H1 (cell line): ENCODE data around the gene NHS. TPM values are rescaled to one million over a fixed set of nuclear protein-coding genes. Genes with fewer than 3 reads are reported as not detected.

Experiments used
- CTCF ChIA-PET: fragments of 300-600 bp; sonication (Branson Sonifier 250); formaldehyde crosslinking; loops from one replicate; lab custom pipeline; 2021; ENCODE audit not compliant: partially characterized antibody; lab: Charles Lee
- POLR2A ChIA-PET: fragments of 300-600 bp; sonication (Branson Sonifier 250); formaldehyde crosslinking; loops from one replicate; lab custom pipeline; 2021; ENCODE audit warnings: inconsistent platforms; ENCODE audit not compliant: partially characterized antibody; lab: Charles Lee
- DNase-seq, 2 experiments: peaks; one replicate each; pipeline versions ENCODE4 v3.0.0 to v3.0.0-alpha.2; 2010 to 2022; ENCODE audit warnings: low spot score in 2 of 2, low read depth in 1 of 2, mixed read lengths in 1 of 2
- FAIRE-seq: peaks from 2 replicates; lab custom pipeline; 2011; peaks lifted over from hg19 to GRCh38; lab: Jason Lieb, UNC
- H2AFZ ChIP-seq: 2 replicates; pipeline ENCODE4 v1.8.1; 2012; ENCODE audit warnings: low read length, inconsistent platforms
- H2AK5ac ChIP-seq: 2 replicates; pipeline ENCODE4 v1.6.1; 2013; ENCODE audit warnings: low read depth, low read length
- H2BK120ac ChIP-seq: replicated peaks from 2 replicates; pipeline ENCODE3; 2013; ENCODE audit warnings: low read depth, low read length, inconsistent platforms
- H2BK12ac ChIP-seq: 2 replicates; pipeline ENCODE4 v1.6.1; 2013; ENCODE audit warnings: low read depth, low read length
- H2BK15ac ChIP-seq: 2 replicates; pipeline ENCODE4 v1.6.1; 2013; ENCODE audit warnings: low read length
- H2BK20ac ChIP-seq: 2 replicates; pipeline ENCODE4 v1.6.1; 2013; ENCODE audit warnings: low read length
- H2BK5ac ChIP-seq: 2 replicates; pipeline ENCODE4 v1.6.1; 2013; ENCODE audit warnings: low read depth, low read length
- H3K14ac ChIP-seq: 2 replicates; pipeline ENCODE4 v1.6.1; 2013; ENCODE audit warnings: inconsistent platforms; ENCODE audit not compliant: insufficient read length
- H3K18ac ChIP-seq: 2 replicates; pipeline ENCODE4 v1.6.1; 2013; ENCODE audit warnings: low read length; ENCODE audit errors: extremely low read depth
- H3K23ac ChIP-seq: 2 replicates; pipeline ENCODE4 v1.6.1; 2013; ENCODE audit warnings: inconsistent platforms; ENCODE audit not compliant: insufficient read length
- H3K23me2 ChIP-seq: 2 replicates; pipeline ENCODE4 v1.6.1; 2013; ENCODE audit warnings: low read depth, low read length
- H3K27ac ChIP-seq: 2 replicates; pipeline ENCODE4 v1.6.1; 2011; ENCODE audit warnings: low read depth, low read length, inconsistent platforms
- H3K27me3 ChIP-seq, 4 experiments: replicated peaks in 1 of 4; 1 replicate in 1 of 4; 2 replicates in 3 of 4; pipeline versions ENCODE4 v1.6.1 to v1.8.1; 2011 to 2013; ENCODE audit warnings: low read length in 3 of 4, mild to moderate bottlenecking in 3 of 4, inconsistent platforms in 2 of 4, mixed read lengths in 2 of 4, moderate library complexity in 1 of 4; ENCODE audit not compliant: control insufficient read depth in 3 of 4, insufficient read depth in 3 of 4; ENCODE audit errors: extremely low read depth in 1 of 4
- H3K36me3 ChIP-seq, 4 experiments: 2 replicates each; pipeline versions ENCODE4 v1.6.1 to v1.8.1; 2011 to 2013; ENCODE audit warnings: mild to moderate bottlenecking in 4 of 4, low read length in 3 of 4, moderate library complexity in 2 of 4, control low read depth in 1 of 4, inconsistent platforms in 1 of 4; ENCODE audit not compliant: insufficient read depth in 4 of 4, control insufficient read depth in 2 of 4
- H3K4ac ChIP-seq: replicated peaks from 2 replicates; pipeline ENCODE3; 2013; ENCODE audit warnings: low read length, low read depth, mixed read lengths, inconsistent platforms; ENCODE audit not compliant: insufficient read length
- H3K4me1 ChIP-seq, 4 experiments: replicated peaks in 1 of 4; 1 replicate in 1 of 4; 2 replicates in 3 of 4; pipeline versions ENCODE4 v1.6.1 to v1.8.1; 2011 to 2013; ENCODE audit warnings: low read length in 3 of 4, inconsistent platforms in 2 of 4, mixed read lengths in 1 of 4; ENCODE audit not compliant: insufficient read depth in 4 of 4, control insufficient read depth in 3 of 4
- H3K4me2 ChIP-seq, 2 experiments: 2 replicates each; pipeline versions ENCODE4 v1.6.1 to v1.8.1; 2011 to 2013; ENCODE audit warnings: low read depth in 2 of 2, low read length in 2 of 2, control low read depth in 1 of 2, inconsistent platforms in 1 of 2, mild to moderate bottlenecking in 1 of 2; ENCODE audit not compliant: insufficient read depth in 1 of 2
- H3K4me3 ChIP-seq, 4 experiments: fragments of 200-600, 300-600 bp in 1 of 4; sonication (generic), shearing (Covaris generic), sonication (Bioruptor Twin) in 1 of 4; 2 replicates each; pipeline versions ENCODE4 v1.5.1 to v1.8.1; 2011 to 2016; ENCODE audit warnings: low read length in 4 of 4, low read depth in 3 of 4, control low read depth in 2 of 4, inconsistent platforms in 2 of 4, mild to moderate bottlenecking in 2 of 4, mixed read lengths in 1 of 4, moderate library complexity in 1 of 4; ENCODE audit not compliant: insufficient read depth in 2 of 4; ENCODE audit errors: extremely low read depth in 1 of 4
- H3K56ac ChIP-seq: replicated peaks from 2 replicates; pipeline ENCODE3; 2013; ENCODE audit warnings: low read depth, mild to moderate bottlenecking, mixed read lengths, low read length, inconsistent platforms; ENCODE audit not compliant: insufficient read length
- H3K79me1 ChIP-seq: 2 replicates; pipeline ENCODE4 v1.6.1; 2013; ENCODE audit warnings: low read depth, low read length, control low read depth
- H3K79me2 ChIP-seq, 2 experiments: 2 replicates each; pipeline versions ENCODE4 v1.6.1 to v1.8.1; 2012 to 2013; ENCODE audit warnings: low read length in 2 of 2, mild to moderate bottlenecking in 2 of 2, inconsistent platforms in 1 of 2; ENCODE audit not compliant: insufficient read depth in 2 of 2, control insufficient read depth in 1 of 2
- H3K9ac ChIP-seq, 4 experiments: replicated peaks in 1 of 4; 1 replicate in 1 of 4; 2 replicates in 3 of 4; pipeline versions ENCODE4 v1.6.1 to v1.8.1; 2011 to 2013; ENCODE audit warnings: low read depth in 3 of 4, low read length in 3 of 4, control low read depth in 2 of 4, mild to moderate bottlenecking in 2 of 4, moderate library complexity in 2 of 4, inconsistent platforms in 1 of 4; ENCODE audit errors: extremely low read depth in 1 of 4
- H3K9me3 ChIP-seq, 2 experiments: 2 replicates each; pipeline versions ENCODE4 v1.6.1 to v1.8.1; 2012 to 2013; ENCODE audit warnings: mild to moderate bottlenecking in 2 of 2, moderate library complexity in 2 of 2, control low read depth in 1 of 2, inconsistent platforms in 1 of 2, low read depth in 1 of 2, low read length in 1 of 2, mixed read lengths in 1 of 2; ENCODE audit not compliant: insufficient read depth in 2 of 2
- H4K20me1 ChIP-seq, 2 experiments: replicated peaks in 1 of 2; 2 replicates each; pipeline versions ENCODE3 to v1.8.1; 2011 to 2013; ENCODE audit warnings: inconsistent platforms in 2 of 2, low read length in 2 of 2, mild to moderate bottlenecking in 1 of 2; ENCODE audit not compliant: insufficient read depth in 2 of 2, control insufficient read depth in 1 of 2
- H4K5ac ChIP-seq: 2 replicates; pipeline ENCODE4 v1.6.1; 2013; ENCODE audit warnings: low read length, low read depth, mixed read lengths, inconsistent platforms; ENCODE audit not compliant: insufficient read length
- H4K8ac ChIP-seq: 2 replicates; pipeline ENCODE4 v1.8.0; 2013; ENCODE audit warnings: mild to moderate bottlenecking, moderate library complexity, low read length, inconsistent platforms; ENCODE audit not compliant: insufficient read depth; ENCODE audit errors: extremely low read depth
- H4K91ac ChIP-seq: replicated peaks from 2 replicates; pipeline ENCODE3; 2013; ENCODE audit warnings: low read length, mixed read lengths, inconsistent platforms; ENCODE audit not compliant: insufficient read length
- ATF2 ChIP-seq: IDR thresholded peaks from 2 replicates; pipeline ENCODE4 v1.6.1; 2012; ENCODE audit warnings: low read length, inconsistent platforms
- BCL11A ChIP-seq, 2 experiments: IDR thresholded peaks; one replicate each; pipeline ENCODE4 v1.6.1; 2011; ENCODE audit warnings: low read depth in 2 of 2, low read length in 2 of 2, mild to moderate bottlenecking in 2 of 2
- EZH2 ChIP-seq: fragments of 200-600 bp; sonication (generic); IDR thresholded peaks from 2 replicates; pipeline ENCODE4 v1.7.1; 2012; ENCODE audit warnings: low read depth, mild to moderate bottlenecking, moderate library complexity, low read length, inconsistent platforms; ENCODE audit not compliant: severe bottlenecking
- FOSL1 ChIP-seq: IDR thresholded peaks from 2 replicates; pipeline ENCODE4 v1.6.1; 2011; ENCODE audit warnings: mild to moderate bottlenecking, low read depth, low read length, moderate library complexity; ENCODE audit not compliant: insufficient read depth
- GTF2F1 ChIP-seq: IDR thresholded peaks from 2 replicates; pipeline ENCODE4 v1.6.1; 2012; ENCODE audit warnings: low read depth, low read length, improper control_type of control experiment, borderline replicate concordance
- RFX5 ChIP-seq: IDR thresholded peaks from 2 replicates; pipeline ENCODE4 v1.6.1; 2011; ENCODE audit warnings: low read depth, low read length, improper control_type of control experiment, borderline replicate concordance
- RXRA ChIP-seq: IDR thresholded peaks from 2 replicates; pipeline ENCODE4 v1.6.1; 2011; ENCODE audit warnings: low read depth, mild to moderate bottlenecking, low read length, moderate library complexity; ENCODE audit not compliant: insufficient read depth
- SIRT6 ChIP-seq: IDR thresholded peaks from one replicate; pipeline ENCODE4 v1.7.1; 2012; ENCODE audit warnings: low read length, inconsistent platforms
- SP4 ChIP-seq: IDR thresholded peaks from 2 replicates; pipeline ENCODE4 v1.6.1; 2012; ENCODE audit warnings: low read length, inconsistent platforms
- TAF1 ChIP-seq: IDR thresholded peaks from 2 replicates; pipeline ENCODE4 v1.6.1; 2011; ENCODE audit warnings: mild to moderate bottlenecking, low read depth, low read length
- TCF12 ChIP-seq: IDR thresholded peaks from 2 replicates; pipeline ENCODE4 v1.6.1; 2011; ENCODE audit warnings: low read depth, mild to moderate bottlenecking, low read length
- YY1 ChIP-seq: IDR thresholded peaks from 2 replicates; pipeline ENCODE4 v1.6.1; 2011; ENCODE audit warnings: low read depth, mild to moderate bottlenecking, low read length
- WGBS, 2 experiments: shearing (Covaris generic) in 1 of 2; methylation state at CpG; one replicate each; pipeline versions ENCODE4 v1.1.6 to v1.1.7; 2013 to 2015; ENCODE audit warnings: low lambda C conversion rate in 2 of 2, mixed read lengths in 2 of 2, inconsistent platforms in 1 of 2, low coverage in 1 of 2, missing lambda C conversion rate in 1 of 2; ENCODE audit not compliant: insufficient replicate concordance in 2 of 2, insufficient coverage in 1 of 2, insufficient read length in 1 of 2; ENCODE audit errors: extremely low coverage in 1 of 2, missing lambda C conversion rate in 1 of 2; 5-methylcytosine and 5-hydroxymethylcytosine counted together
- polyA plus RNA-seq, 7 experiments: library from polyadenylated mRNA; depleted of rRNA in 3 of 7; stranded (reverse) in 5 of 7; unstranded in 2 of 7; fragments of >200 nt in 5 of 7; fragments of 200-250 nt in 2 of 7; gene quantifications; 1 replicate in 5 of 7; 2 replicates in 1 of 7; 4 replicates in 1 of 7; pipeline versions ENCODE4 v1.2.1 to v1.2.3, GENCODE V29; 2011 to 2013; ENCODE audit warnings: missing spikeins in 2 of 7, mixed read lengths in 2 of 7
- total RNA-seq: library from RNA; stranded (reverse); fragmentation: NEBNext Ultra II Directional; extraction: Animal tissue kit (Norgen Biotek cat#: 25700); gene quantifications from 2 replicates; pipeline ENCODE4 v1.2.1, GENCODE V29; 2021

Gene NHS
- total and polyA plus RNA-seq, 2 of the 8 experiments (the other 6 are each of a cell fraction or from before 2014, with no cell fraction given), result 2.2 to 6.7 TPM

GRCh38 chrX:17710871-17711301 lies 335.9 kb downstream of the NHS start:
- Histone ChIP-seq H2BK5ac (no peak overlapping the region), H3K18ac (no peak overlapping the region), H3K23ac (no peak overlapping the region), H2BK12ac (no peak overlapping the region), H4K8ac (no peak overlapping the region), H3K4ac (no peak overlapping the region), H2AFZ (no peak overlapping the region), H3K23me2 (no peaks in the 10 kb centered on the region), H3K14ac (no peak overlapping the region), H3K9me3 (no peaks in the 10 kb centered on the region), H4K5ac (no peak overlapping the region), H2BK120ac (no peak overlapping the region), H3K4me1 (no peaks in the 10 kb centered on the region), H2BK20ac (no peak overlapping the region), H3K4me2 (no peak overlapping the region), H3K4me3 (no peak overlapping the region), H2BK15ac (no peak overlapping the region), H3K79me1 (no peaks in the 10 kb centered on the region), H3K9ac (no peak overlapping the region), H4K91ac (no peak overlapping the region), H3K27me3 (no peaks in the 10 kb centered on the region), H3K36me3 (no peaks in the 10 kb centered on the region), H2AK5ac (no peak overlapping the region), H3K27ac (no peak overlapping the region), H3K79me2 (no peaks in the 10 kb centered on the region), H3K56ac (no peak overlapping the region), H4K20me1 (no peaks in the 10 kb centered on the region)
- FAIRE-seq (no peak), DNase-seq (no peak)
- WGBS, 2 experiments, result 100% methylated on average over 1 of the region's 1 CpG; no CpG with 5 or more reads in 1 of the 2 experiments
- TF ChIP-seq BCL11A (IDR thresholded peaks at IDR 0.05; ENCODE audit: low read depth in 2 of 2, low read length in 2 of 2) (no peak), TAF1 (no peak), RXRA (no peak), FOSL1 (no peak), TCF12 (no peak), SIRT6 (no peak), ATF2 (no peak), GTF2F1 (no peak), EZH2 (no peak), SP4 (no peak), YY1 (no peak), RFX5 (no peak)
- CTCF ChIA-PET, result no interaction called here
- POLR2A ChIA-PET, result no interaction called here
